ENCODE results near the gene PPM1L.

PPM1L gene

GRCh38 chr3:160778480-160778879 is 22.4 kb downstream of the PPM1L start:
- Histone ChIP-seq H3K4me3 (ENCODE audit: insufficient read depth in 1 of 2, low read depth in 1 of 2, low read length in 2 of 2) (no peak overlapping the region), H3K36me3 (ENCODE audit: control insufficient read depth in 1 of 2, insufficient read depth in 2 of 2, low read depth in 1 of 2, low read length in 2 of 2) (no peaks in the 10 kb centered on the region), H2AFZ (ENCODE audit: low read depth, low read length) (no peak overlapping the region), H4K8ac (ENCODE audit: low read length) (no peak overlapping the region), H2BK120ac (ENCODE audit: low read depth, low read length) (no peak overlapping the region), H3K27ac (ENCODE audit: low read length, poor library complexity, severe bottlenecking) (no peak overlapping the region), H2BK15ac (ENCODE audit: low read depth, poor library complexity, severe bottlenecking) (no peak overlapping the region), H4K91ac (ENCODE audit: low read length) (no peak overlapping the region), H3K79me1 (replicated peaks; ENCODE audit: low read length, poor library complexity, severe bottlenecking) (no peaks in the 10 kb centered on the region), H3K23ac (ENCODE audit: low read length in 2 of 2) (no peak overlapping the region), H3K18ac (ENCODE audit: low read depth in 1 of 2, low read length in 2 of 2) (no peak overlapping the region), H3K27me3 (ENCODE audit: control insufficient read depth in 1 of 2, insufficient read depth in 1 of 2, low read length in 2 of 2) (no peaks in the 10 kb centered on the region), H3K4ac (ENCODE audit: low read depth in 1 of 2, low read length in 2 of 2) (no peak overlapping the region), H3K9me3 (ENCODE audit: control insufficient read depth, low read length) (no peaks in the 10 kb centered on the region), H2BK5ac (ENCODE audit: low read depth, low read length, poor library complexity, severe bottlenecking) (no peak overlapping the region), H2AK5ac (ENCODE audit: low read length, severe bottlenecking) (no peak overlapping the region), H3K14ac (ENCODE audit: low read length in 2 of 2) (no peak overlapping the region), H3K9ac (ENCODE audit: low read length) (no peak overlapping the region), H3K4me1 (ENCODE audit: control insufficient read depth, insufficient read depth, low read depth, low read length) (no peaks in the 10 kb centered on the region), H3K4me2 (ENCODE audit: low read length, poor library complexity, severe bottlenecking) (no peak overlapping the region), H2BK12ac (ENCODE audit: low read length in 2 of 2) (no peak overlapping the region)
- 30% methylated on average over 1 of the region's 1 CpG for WGBS
- no peak for DNase-seq

GRCh38 chr3:160779040-160779439 is 23.0 kb downstream of the PPM1L start:
- 74% methylated on average over 1 of the region's 1 CpG for WGBS
- H3K23ac ChIP-seq (ENCODE audit: low read length in 2 of 2), result no peak overlapping the region
- H3K27me3 ChIP-seq (ENCODE audit: control insufficient read depth in 1 of 2, insufficient read depth in 1 of 2, low read length in 2 of 2), result no peaks in the 10 kb centered on the region
- no peak overlapping the region for H4K8ac ChIP-seq (ENCODE audit: low read length)
- H2AFZ ChIP-seq (ENCODE audit: low read depth, low read length), result no peak overlapping the region
- H3K18ac ChIP-seq (ENCODE audit: low read depth in 1 of 2, low read length in 2 of 2), result no peak overlapping the region
- H3K4me3 ChIP-seq (ENCODE audit: insufficient read depth in 1 of 2, low read depth in 1 of 2, low read length in 2 of 2), result no peak overlapping the region
- no peak overlapping the region for H2BK5ac ChIP-seq (ENCODE audit: low read depth, low read length, poor library complexity, severe bottlenecking)
- H2BK15ac ChIP-seq (ENCODE audit: low read depth, poor library complexity, severe bottlenecking), result no peak overlapping the region
- no peak overlapping the region for H3K14ac ChIP-seq (ENCODE audit: low read length in 2 of 2)
- no peaks in the 10 kb centered on the region for H3K4me1 ChIP-seq (ENCODE audit: control insufficient read depth, insufficient read depth, low read depth, low read length)
- H3K79me1 ChIP-seq (replicated peaks; ENCODE audit: low read length, poor library complexity, severe bottlenecking), result no peaks in the 10 kb centered on the region
- no peak overlapping the region for H2BK12ac ChIP-seq (ENCODE audit: low read length in 2 of 2)
- H2BK120ac ChIP-seq (ENCODE audit: low read depth, low read length), result no peak overlapping the region
- no peak for DNase-seq
- no peak overlapping the region for H3K27ac ChIP-seq (ENCODE audit: low read length, poor library complexity, severe bottlenecking)
- H3K9ac ChIP-seq (ENCODE audit: low read length), result no peak overlapping the region
- no peak overlapping the region for H4K91ac ChIP-seq (ENCODE audit: low read length)
- H3K9me3 ChIP-seq (ENCODE audit: control insufficient read depth, low read length), result no peaks in the 10 kb centered on the region
- no peaks in the 10 kb centered on the region for H3K36me3 ChIP-seq (ENCODE audit: control insufficient read depth in 1 of 2, insufficient read depth in 2 of 2, low read depth in 1 of 2, low read length in 2 of 2)
- H3K4me2 ChIP-seq (ENCODE audit: low read length, poor library complexity, severe bottlenecking), result no peak overlapping the region
- no peak overlapping the region for H3K4ac ChIP-seq (ENCODE audit: low read depth in 1 of 2, low read length in 2 of 2)
- no peak overlapping the region for H2AK5ac ChIP-seq (ENCODE audit: low read length, severe bottlenecking)

- Histone ChIP-seq H4K8ac (ENCODE audit: low read length) (no peak overlapping the region), H3K79me1 (replicated peaks; ENCODE audit: low read length, poor library complexity, severe bottlenecking) (no peaks in the 10 kb centered on the region), H3K27ac (ENCODE audit: low read length, poor library complexity, severe bottlenecking) (no peak overlapping the region), H3K18ac (ENCODE audit: low read depth in 1 of 2, low read length in 2 of 2) (no peak overlapping the region), H3K9me3 (ENCODE audit: control insufficient read depth, low read length) (no peaks in the 10 kb centered on the region), H2BK12ac (ENCODE audit: low read length in 2 of 2) (no peak overlapping the region), H3K36me3 (ENCODE audit: control insufficient read depth in 1 of 2, insufficient read depth in 2 of 2, low read depth in 1 of 2, low read length in 2 of 2) (no peaks in the 10 kb centered on the region), H2BK5ac (ENCODE audit: low read depth, low read length, poor library complexity, severe bottlenecking) (no peak overlapping the region), H2BK120ac (ENCODE audit: low read depth, low read length) (no peak overlapping the region), H3K14ac (ENCODE audit: low read length in 2 of 2) (no peak overlapping the region), H2BK15ac (ENCODE audit: low read depth, poor library complexity, severe bottlenecking) (no peak overlapping the region), H4K91ac (ENCODE audit: low read length) (no peak overlapping the region), H3K4me2 (ENCODE audit: low read length, poor library complexity, severe bottlenecking) (no peak overlapping the region), H3K23ac (ENCODE audit: low read length in 2 of 2) (no peak overlapping the region), H3K4ac (ENCODE audit: low read depth in 1 of 2, low read length in 2 of 2) (no peak overlapping the region), H2AFZ (ENCODE audit: low read depth, low read length) (no peak overlapping the region), H3K27me3 (ENCODE audit: control insufficient read depth in 1 of 2, insufficient read depth in 1 of 2, low read length in 2 of 2) (no peaks in the 10 kb centered on the region), H2AK5ac (ENCODE audit: low read length, severe bottlenecking) (no peak overlapping the region), H3K4me1 (ENCODE audit: control insufficient read depth, insufficient read depth, low read depth, low read length) (no peaks in the 10 kb centered on the region), H3K4me3 (ENCODE audit: insufficient read depth in 1 of 2, low read depth in 1 of 2, low read length in 2 of 2) (no peak overlapping the region), H3K9ac (ENCODE audit: low read length) (no peak overlapping the region)
- no peak for DNase-seq
Observed at GRCh38 chr3:160780245-160780644, 24.2 kb downstream of the PPM1L start.

- H3K79me1 ChIP-seq (replicated peaks; ENCODE audit: low read length, poor library complexity, severe bottlenecking), result no peaks in the 10 kb centered on the region
- H3K4ac ChIP-seq (ENCODE audit: low read depth in 1 of 2, low read length in 2 of 2), result no peak overlapping the region
- no peak overlapping the region for H2BK15ac ChIP-seq (ENCODE audit: low read depth, poor library complexity, severe bottlenecking)
- H3K23ac ChIP-seq (ENCODE audit: low read length in 2 of 2), result no peak overlapping the region
- no peak overlapping the region for H4K8ac ChIP-seq (ENCODE audit: low read length)
- no peaks in the 10 kb centered on the region for H3K27me3 ChIP-seq (ENCODE audit: control insufficient read depth in 1 of 2, insufficient read depth in 1 of 2, low read length in 2 of 2)
- no peak overlapping the region for H2AFZ ChIP-seq (ENCODE audit: low read depth, low read length)
- no peak overlapping the region for H2BK120ac ChIP-seq (ENCODE audit: low read depth, low read length)
- H3K18ac ChIP-seq (ENCODE audit: low read depth in 1 of 2, low read length in 2 of 2), result no peak overlapping the region
- H3K4me3 ChIP-seq (ENCODE audit: insufficient read depth in 1 of 2, low read depth in 1 of 2, low read length in 2 of 2), result no peak overlapping the region
- H2BK5ac ChIP-seq (ENCODE audit: low read depth, low read length, poor library complexity, severe bottlenecking), result no peak overlapping the region
- no peak overlapping the region for H3K9ac ChIP-seq (ENCODE audit: low read length)
- 90% methylated on average over 4 of the region's 4 CpGs for WGBS
- H3K36me3 ChIP-seq (ENCODE audit: control insufficient read depth in 1 of 2, insufficient read depth in 2 of 2, low read depth in 1 of 2, low read length in 2 of 2), result no peaks in the 10 kb centered on the region
- H2AK5ac ChIP-seq (ENCODE audit: low read length, severe bottlenecking), result no peak overlapping the region
- no peak overlapping the region for H3K27ac ChIP-seq (ENCODE audit: low read length, poor library complexity, severe bottlenecking)
- no peaks in the 10 kb centered on the region for H3K4me1 ChIP-seq (ENCODE audit: control insufficient read depth, insufficient read depth, low read depth, low read length)
- H2BK12ac ChIP-seq (ENCODE audit: low read length in 2 of 2), result no peak overlapping the region
- no peak overlapping the region for H3K14ac ChIP-seq (ENCODE audit: low read length in 2 of 2)
- H4K91ac ChIP-seq (ENCODE audit: low read length), result no peak overlapping the region
- DNase-seq, result no peak
- no peak overlapping the region for H3K4me2 ChIP-seq (ENCODE audit: low read length, poor library complexity, severe bottlenecking)
- H3K9me3 ChIP-seq (ENCODE audit: control insufficient read depth, low read length), result no peaks in the 10 kb centered on the region
Observed at GRCh38 chr3:160781402-160781801, 25.4 kb downstream of the PPM1L start.

Data from mesenchymal stem cell (in vitro differentiated cells and primary cell).